ENCODE data around the gene INPP5D. TPM values are rescaled to one million over a fixed set of nuclear protein-coding genes. Genes with fewer than 3 reads are reported as not detected.

Gene INPP5D
- total and polyA plus RNA-seq, 2 of the 13 experiments (the other 11 are each of a cell fraction or from before 2014, with no cell fraction given): 16.7 to 18.0 TPM

GRCh38 chr2:233147136-233147828 lies 87.1 kb downstream of the INPP5D start:
- peaks cover 19 to 64% of the 10 kb centered on the region in 2 experiments for H3K36me3 ChIP-seq (replicated peaks in 1 of 2; ENCODE audit: control insufficient read depth in 1 of 2, insufficient read depth in 2 of 2, low read length in 2 of 2)
- no peaks in the 10 kb centered on the region for H3K27me3 ChIP-seq (ENCODE audit: control insufficient read depth in 1 of 2, insufficient read depth in 2 of 2, low read length in 2 of 2)
- intact Hi-C loops (cut with micrococcal nuclease; ENCODE audit: unreplicated experiment) (no loop called here), in situ Hi-C loops (cut with HindIII; ENCODE audit: extremely low pct_ligation_motif_present, low pct_unique_long_range_greater_than_20kb) (no loop called here)
- no peaks in the 10 kb centered on the region for H3K4me1 ChIP-seq (ENCODE audit: insufficient read depth, low read length)
- ChIA-PET POLR2A (no interaction called here), CTCF (ENCODE audit: low intra/inter-chr PET ratio, low total read pairs) (no interaction called here)
- no peaks in the 10 kb centered on the region for H3K9me3 ChIP-seq (ENCODE audit: low read length)
- H3K27ac ChIP-seq (ENCODE audit: extremely low read length, insufficient read depth, low read length): no peak overlapping the region
- BruUV-seq (replicated peaks): no TSS peak
- no peak overlapping the region for H3K4me2 ChIP-seq (ENCODE audit: low read depth, low read length)
- ATAC-seq (no peak), DNase-seq (ENCODE audit: low spot score) (no peak), FAIRE-seq (no peak)
- no peak overlapping the region for H3K4me3 ChIP-seq (replicated peaks in 1 of 3; ENCODE audit: insufficient read depth in 1 of 3, low read depth in 2 of 3, low read length in 3 of 3)
- no peak overlapping the region for H2AFZ ChIP-seq (ENCODE audit: low read length)
- H4K20me1 ChIP-seq (ENCODE audit: insufficient read depth, low read length): no peaks in the 10 kb centered on the region
- 96% methylated on average over 22 of the region's 22 CpGs for WGBS (ENCODE audit: low lambda C conversion rate)
- no peak for TF ChIP-seq RAD21 (CRISPR knock-in tag; IDR thresholded peaks at IDR 0.05)
- TF ChIP-seq MIER3 (CRISPR knock-in tag; IDR thresholded peaks at IDR 0.05; ENCODE audit: borderline replicate concordance): no peak
- no peak for TF ChIP-seq ZNF83 (CRISPR knock-in tag; IDR thresholded peaks at IDR 0.05; ENCODE audit: borderline replicate concordance)
- TF ChIP-seq ZNF460 (CRISPR knock-in tag; IDR thresholded peaks at IDR 0.05; ENCODE audit: borderline replicate concordance): no peak
- no peak for TF ChIP-seq ZNF180 (CRISPR knock-in tag; IDR thresholded peaks at IDR 0.05; ENCODE audit: borderline replicate concordance, low read depth)
- H3K79me2 ChIP-seq (ENCODE audit: insufficient read depth, low read length): no peaks in the 10 kb centered on the region
- no peak overlapping the region for H3K9ac ChIP-seq (ENCODE audit: insufficient read depth, low read depth, low read length)

- FAIRE-seq: no peak
- Histone ChIP-seq H3K9ac (ENCODE audit: insufficient read depth, low read depth, low read length) (no peak overlapping the region), H4K20me1 (ENCODE audit: insufficient read depth, low read length) (no peaks in the 10 kb centered on the region), H3K36me3 (replicated peaks in 1 of 2; ENCODE audit: control insufficient read depth in 1 of 2, insufficient read depth in 2 of 2, low read length in 2 of 2) (peaks cover 21 to 68% of the 10 kb centered on the region in 2 experiments), H3K4me2 (ENCODE audit: low read depth, low read length) (no peak overlapping the region), H2AFZ (ENCODE audit: low read length) (no peak overlapping the region), H3K4me1 (ENCODE audit: insufficient read depth, low read length) (no peaks in the 10 kb centered on the region), H3K9me3 (ENCODE audit: low read length) (no peaks in the 10 kb centered on the region), H3K27me3 (ENCODE audit: control insufficient read depth in 1 of 2, insufficient read depth in 2 of 2, low read length in 2 of 2) (no peaks in the 10 kb centered on the region), H3K27ac (ENCODE audit: extremely low read length, insufficient read depth, low read length) (no peak overlapping the region), H3K4me3 (replicated peaks in 1 of 3; ENCODE audit: insufficient read depth in 1 of 3, low read depth in 2 of 3, low read length in 3 of 3) (no peak overlapping the region), H3K79me2 (ENCODE audit: insufficient read depth, low read length) (no peaks in the 10 kb centered on the region)
- CTCF ChIA-PET (ENCODE audit: low intra/inter-chr PET ratio, low total read pairs): no interaction called here
- POLR2A ChIA-PET: no interaction called here
- in situ Hi-C loops (cut with HindIII; ENCODE audit: extremely low pct_ligation_motif_present, low pct_unique_long_range_greater_than_20kb): no loop called here
- WGBS (ENCODE audit: low lambda C conversion rate): 72% methylated on average over 1 of the region's 1 CpG
- intact Hi-C loops (cut with micrococcal nuclease; ENCODE audit: unreplicated experiment): no loop called here
- ATAC-seq: no peak
- no peak for DNase-seq (ENCODE audit: low spot score)
- BruUV-seq (replicated peaks): no TSS peak
- TF ChIP-seq REL (CRISPR knock-in tag; conservative IDR thresholded peaks at IDR 0.05): no peak
- no peak for TF ChIP-seq ZNF850 (CRISPR knock-in tag; conservative IDR thresholded peaks at IDR 0.05)
- TF ChIP-seq ZNF770 (CRISPR knock-in tag; IDR thresholded peaks at IDR 0.05): no peak
- TF ChIP-seq SYNCRIP (IDR thresholded peaks at IDR 0.05; ENCODE audit: insufficient read depth, low read depth, low read length): no peak
- no peak for TF ChIP-seq POGK (CRISPR knock-in tag; conservative IDR thresholded peaks at IDR 0.05)
- no peak for TF ChIP-seq TSC22D2 (CRISPR knock-in tag; IDR thresholded peaks at IDR 0.05; ENCODE audit: borderline replicate concordance)
- no peak for TF ChIP-seq USF2 (IDR thresholded peaks at IDR 0.05; ENCODE audit: low read depth, low read length)
- TF ChIP-seq USF2 (CRISPR knock-in tag; IDR thresholded peaks at IDR 0.05; ENCODE audit: borderline replicate concordance): no peak
Observed at GRCh38 chr2:233147829-233148167, 87.7 kb downstream of the INPP5D start.
